Upper lobe of left lung (tissue), 6 donors: ENCODE data around the gene DUSP16. TPM values are rescaled to one million over a fixed set of nuclear protein-coding genes. Genes with fewer than 3 reads are reported as not detected.
A peak's percentile ranks its signal among the peaks of the same experiment; 100 is the strongest.

Experiments
- ATAC-seq, 2 donors: fragments of 200-7000 bp; cut with Tn5 transposase; one replicate each; pipeline ENCODE4 v1.9.1; 2022; ENCODE audit warnings: mild to moderate bottlenecking in 2 of 2, moderate library complexity in 2 of 2; ENCODE audit not compliant: low FRiP score in 2 of 2
- DNase-seq, 2 donors: peaks; one replicate each; pipeline ENCODE4 v3.0.0-alpha.2; 2019 to 2020
- H3K27ac ChIP-seq, 4 donors: fragments of 200-600 bp; sonication (generic); one replicate each; pipeline ENCODE4 v1.5.1; 2016 to 2019
- H3K27me3 ChIP-seq, 4 donors: fragments of 200-600 bp; sonication (generic); one replicate each; pipeline ENCODE4 v1.5.1; 2017 to 2019
- H3K36me3 ChIP-seq, 4 donors: fragments of 200-600 bp; sonication (generic); one replicate each; pipeline ENCODE4 v1.5.1; 2016 to 2019
- H3K4me1 ChIP-seq, 4 donors: fragments of 200-600 bp; sonication (generic); one replicate each; pipeline ENCODE4 v1.5.1; 2018 to 2019
- H3K4me3 ChIP-seq, 4 donors: fragments of 200-600 bp; sonication (generic); one replicate each; pipeline ENCODE4 v1.5.1; 2017 to 2019; ENCODE audit warnings: mild to moderate bottlenecking in 2 of 4, moderate library complexity in 1 of 4
- H3K9me3 ChIP-seq, 4 donors: fragments of 200-600 bp; sonication (generic); one replicate each; pipeline ENCODE4 v1.5.1; 2018 to 2019
- EP300 ChIP-seq, 4 donors: sonication (generic); formaldehyde crosslinking; IDR thresholded peaks; one replicate each; pipeline ENCODE4 v1.5.1; 2017; ENCODE audit warnings: antibody characterized with exemption in 4 of 4, control low read depth in 2 of 4
- POLR2A ChIP-seq, 4 donors: fragments of 450-650 bp; IDR thresholded peaks; one replicate each; pipeline ENCODE4 v1.5.1; 2016 to 2017; ENCODE audit warnings: antibody characterized with exemption in 4 of 4, mild to moderate bottlenecking in 2 of 4
- POLR2AphosphoS5 ChIP-seq, 2 donors: sonication (generic); formaldehyde crosslinking; IDR thresholded peaks; one replicate each; pipeline ENCODE4 v1.5.1; 2017; ENCODE audit warnings: antibody characterized with exemption in 2 of 2
- WGBS, 2 donors: methylation state at CpG; one replicate each; pipeline ENCODE4 v1.1.5; 2017 to 2018; 5-methylcytosine and 5-hydroxymethylcytosine counted together
- total RNA-seq, 6 donors: library from RNA; depleted of rRNA in 4 of 6; stranded (reverse); fragments of >200 nt in 4 of 6; gene quantifications; one replicate each; pipeline versions ENCODE4 v1.1.0 to v1.2.1, GENCODE V29; 2016 to 2021
- TF ChIP-seq, protein P1 (sequence below), 6 experiments: fragments of 450-650 bp in 4 of 6; fragments of 200-600 bp in 2 of 6; sonication (generic) in 2 of 6; IDR thresholded peaks; one replicate each; pipeline ENCODE4 v1.5.1; 2016 to 2019; ENCODE audit warnings: antibody characterized with exemption in 6 of 6
- donor health status: DM: no; HTN: no; CAD: no; lungs with moderate emphysema.
- donor health status: DM: no; HTN: yes; CAD: no; lungs with severe emphysema.

The DUSP16 gene
- total RNA-seq, 6 donors from 2014 or later: 23.7 to 51.6 (median 41.7) TPM

DNA sequence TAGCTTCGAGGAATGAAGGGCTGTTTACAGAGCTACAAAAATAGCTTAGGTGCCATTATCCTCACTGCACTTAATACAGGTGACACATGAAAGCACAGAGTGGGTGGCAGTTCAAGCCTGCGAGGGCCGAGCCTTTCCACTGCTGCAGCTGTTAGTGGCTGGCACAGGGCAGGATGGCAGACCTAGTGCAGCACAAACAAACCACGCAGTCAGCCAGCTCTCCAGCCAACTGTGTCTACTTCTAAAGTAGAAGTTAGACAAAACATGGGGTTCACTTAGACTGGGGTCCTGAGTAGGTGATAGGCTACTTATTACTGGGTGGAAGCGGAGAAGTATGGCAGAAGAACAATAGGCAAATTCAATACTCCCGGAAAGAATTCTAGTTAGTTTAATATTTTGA, 95.4 kb downstream of the DUSP16 start:
- Histone ChIP-seq H3K27me3 (no peaks in the 10 kb centered on the region), H3K9me3 (no peaks in the 10 kb centered on the region), H3K36me3 (peaks cover 0 to 12% (median 5%) of the 10 kb centered on the region in 4 donors), H3K4me3 (no peak overlapping the region), H3K27ac (peak overlapping the region in 2 of 4 donors; percentile 32 to 69), H3K4me1 (peaks cover 0 to 11% (median 5%) of the 10 kb centered on the region in 4 donors)
- DNase-seq: no peak
- WGBS, 2 donors: 86 to 89% methylated on average over 6 of the region's 6 CpGs
- ATAC-seq: peak in 1 of 2 donors; percentile 34
- TF ChIP-seq POLR2AphosphoS5 (IDR thresholded peaks at IDR 0.05): no peak
- TF ChIP-seq EP300 (IDR thresholded peaks at IDR 0.05): no peak
- TF ChIP-seq, protein P1, sequence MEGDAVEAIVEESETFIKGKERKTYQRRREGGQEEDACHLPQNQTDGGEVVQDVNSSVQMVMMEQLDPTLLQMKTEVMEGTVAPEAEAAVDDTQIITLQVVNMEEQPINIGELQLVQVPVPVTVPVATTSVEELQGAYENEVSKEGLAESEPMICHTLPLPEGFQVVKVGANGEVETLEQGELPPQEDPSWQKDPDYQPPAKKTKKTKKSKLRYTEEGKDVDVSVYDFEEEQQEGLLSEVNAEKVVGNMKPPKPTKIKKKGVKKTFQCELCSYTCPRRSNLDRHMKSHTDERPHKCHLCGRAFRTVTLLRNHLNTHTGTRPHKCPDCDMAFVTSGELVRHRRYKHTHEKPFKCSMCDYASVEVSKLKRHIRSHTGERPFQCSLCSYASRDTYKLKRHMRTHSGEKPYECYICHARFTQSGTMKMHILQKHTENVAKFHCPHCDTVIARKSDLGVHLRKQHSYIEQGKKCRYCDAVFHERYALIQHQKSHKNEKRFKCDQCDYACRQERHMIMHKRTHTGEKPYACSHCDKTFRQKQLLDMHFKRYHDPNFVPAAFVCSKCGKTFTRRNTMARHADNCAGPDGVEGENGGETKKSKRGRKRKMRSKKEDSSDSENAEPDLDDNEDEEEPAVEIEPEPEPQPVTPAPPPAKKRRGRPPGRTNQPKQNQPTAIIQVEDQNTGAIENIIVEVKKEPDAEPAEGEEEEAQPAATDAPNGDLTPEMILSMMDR (IDR thresholded peaks at IDR 0.05): no peak
- TF ChIP-seq POLR2A (IDR thresholded peaks at IDR 0.05): no peak

DNA sequence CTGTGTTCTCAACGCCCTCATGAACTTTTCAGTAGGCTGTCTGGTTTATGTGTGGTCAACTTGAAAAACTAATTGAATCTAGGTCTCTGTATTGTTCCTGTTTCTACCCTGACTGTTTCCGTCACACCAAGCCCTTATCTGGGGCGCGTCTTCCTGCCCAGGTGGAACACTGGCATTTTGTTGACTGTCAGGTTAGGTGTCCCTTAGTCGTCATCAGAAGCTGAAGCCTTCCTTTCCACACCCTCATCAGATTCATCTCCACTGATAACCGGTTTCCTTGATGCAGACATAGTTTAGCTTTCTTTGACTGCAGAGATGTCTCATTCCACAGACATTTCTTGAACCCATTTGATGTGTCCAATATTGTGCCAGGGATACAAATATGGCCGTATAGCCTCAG, 96.5 kb downstream of the DUSP16 start:
- no peaks in the 10 kb centered on the region for H3K27me3 ChIP-seq

DNA sequence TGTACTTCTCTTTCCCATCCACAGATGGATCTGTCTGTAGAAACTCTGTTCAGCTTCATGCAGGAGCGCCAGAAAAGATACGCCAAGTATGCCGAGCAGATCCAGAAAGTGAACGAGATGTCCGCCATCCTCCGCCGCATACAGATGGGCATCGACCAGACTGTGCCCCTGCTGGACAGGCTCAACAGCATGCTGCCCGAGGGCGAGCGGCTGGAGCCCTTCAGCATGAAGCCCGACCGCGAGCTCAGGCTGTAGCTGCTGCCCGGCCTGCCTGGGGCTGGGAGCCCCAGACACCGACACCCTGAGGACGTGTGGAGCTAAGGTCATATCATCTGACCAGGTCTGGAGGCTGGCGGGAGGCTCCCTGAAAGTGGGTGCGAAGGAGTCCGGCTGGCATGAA, 97.1 kb downstream of the DUSP16 start:
- TF ChIP-seq, protein P1 (IDR thresholded peaks at IDR 0.05): no peak
- TF ChIP-seq POLR2AphosphoS5 (IDR thresholded peaks at IDR 0.05) (no peak), POLR2A (IDR thresholded peaks at IDR 0.05) (no peak), EP300 (IDR thresholded peaks at IDR 0.05) (no peak)
- peak in 1 of 2 donors; percentile 69 for DNase-seq
- peak overlapping the region in 2 of 4 donors; percentile 22 to 67 for H3K27ac ChIP-seq
- H3K4me3 ChIP-seq: no peak overlapping the region
- no peaks in the 10 kb centered on the region for H3K9me3 ChIP-seq
- H3K27me3 ChIP-seq: no peaks in the 10 kb centered on the region
- peaks cover 0 to 12% (median 5%) of the 10 kb centered on the region in 4 donors for H3K36me3 ChIP-seq
- 82 to 90% methylated on average over 14 to 20 of the region's 20 CpGs for WGBS, 2 donors
- peaks cover 0 to 11% (median 0%) of the 10 kb centered on the region in 4 donors for H3K4me1 ChIP-seq
- ATAC-seq: no peak

More for the DNA sequence above, 96.5 kb downstream of the DUSP16 start:
- DNase-seq (no peak), ATAC-seq (no peak)
- WGBS, 2 donors: 80 to 83% methylated on average over 7 of the region's 7 CpGs
- Histone ChIP-seq H3K4me1 (peaks cover 0 to 11% (median 5%) of the 10 kb centered on the region in 4 donors), H3K9me3 (no peaks in the 10 kb centered on the region), H3K27ac (peak overlapping the region in 1 of 4 donors; percentile 42), H3K4me3 (no peak overlapping the region), H3K36me3 (peaks cover 0 to 12% (median 5%) of the 10 kb centered on the region in 4 donors)
- TF ChIP-seq EP300 (IDR thresholded peaks at IDR 0.05) (no peak), POLR2AphosphoS5 (IDR thresholded peaks at IDR 0.05) (peak in 1 of 2 donors; percentile 10), POLR2A (IDR thresholded peaks at IDR 0.05) (peak in 1 of 4 donors; percentile 54)
- TF ChIP-seq, protein P1 (IDR thresholded peaks at IDR 0.05): no peak

DNA sequence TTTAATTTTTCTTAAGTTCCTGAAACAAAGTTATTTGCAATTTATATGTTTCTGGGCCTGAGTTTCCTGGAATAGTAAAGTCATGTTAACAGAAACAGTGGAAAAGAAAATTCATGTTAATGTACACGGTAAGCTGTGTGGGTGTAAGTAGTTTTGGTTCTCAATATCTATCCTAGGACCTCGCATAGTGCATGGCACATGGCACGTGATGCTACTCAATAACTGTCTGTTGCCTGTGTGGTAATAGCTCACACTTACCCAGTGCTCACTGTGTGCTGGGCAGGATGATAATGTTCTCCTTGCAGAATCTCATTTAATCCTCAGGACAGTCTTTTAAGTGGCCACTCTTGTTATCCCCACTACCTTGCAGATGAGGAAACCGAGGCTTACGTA, 100.7 kb downstream of the DUSP16 start:
- ATAC-seq (no peak), DNase-seq (no peak)
- H3K4me3 ChIP-seq: no peak overlapping the region
- H3K27ac ChIP-seq: no peak overlapping the region
- no peak for TF ChIP-seq POLR2A (IDR thresholded peaks at IDR 0.05)
- TF ChIP-seq, protein P1 (IDR thresholded peaks at IDR 0.05): no peak
- TF ChIP-seq EP300 (IDR thresholded peaks at IDR 0.05): no peak
- TF ChIP-seq POLR2AphosphoS5 (IDR thresholded peaks at IDR 0.05): no peak
- H3K4me1 ChIP-seq: peaks cover 0 to 6% (median 0%) of the 10 kb centered on the region in 4 donors
- WGBS, 2 donors: 68 to 93% methylated on average over 5 of the region's 5 CpGs
- H3K27me3 ChIP-seq: no peaks in the 10 kb centered on the region
- H3K36me3 ChIP-seq: peaks cover 0 to 12% (median 5%) of the 10 kb centered on the region in 4 donors
- no peaks in the 10 kb centered on the region for H3K9me3 ChIP-seq
